MM.1S (cell line): ENCODE results near the gene TAOK1.

Experiments
- DNase-seq: peaks from one replicate; pipeline ENCODE4 v3.0.0-alpha.2; 2015
- H2AFZ ChIP-seq: fragments of 300-600 bp; sonication (generic); 2 replicates; pipeline ENCODE4 v1.6.0; 2016; ENCODE audit warnings: antibody characterized with exemption, low read length
- H3F3A ChIP-seq: fragments of 300-600 bp; sonication (generic); 2 replicates; pipeline ENCODE4 v1.6.1; 2016; ENCODE audit warnings: mild to moderate bottlenecking, antibody characterized with exemption, low read length, moderate library complexity, mixed read lengths; ENCODE audit not compliant: insufficient read depth
- H3K27ac ChIP-seq: fragments of 300-600 bp; sonication (generic); 2 replicates; pipeline ENCODE4 v1.5.1; 2016; ENCODE audit warnings: mild to moderate bottlenecking, low read length
- H3K27me3 ChIP-seq: fragments of 300-600 bp; sonication (generic); replicated peaks from 2 replicates; pipeline ENCODE4 v1.6.0; 2016; ENCODE audit warnings: low read length; ENCODE audit not compliant: insufficient read depth
- H3K36me3 ChIP-seq: fragments of 300-600 bp; sonication (generic); replicated peaks from 2 replicates; pipeline ENCODE4 v1.6.1; 2016; ENCODE audit warnings: mild to moderate bottlenecking, low read length, mixed read lengths; ENCODE audit not compliant: insufficient read depth
- H3K4me1 ChIP-seq: fragments of 300-600 bp; sonication (generic); 2 replicates; pipeline ENCODE4 v1.6.1; 2016; ENCODE audit warnings: low read length, mixed read lengths
- H3K4me2 ChIP-seq: fragments of 300-600 bp; sonication (generic); 2 replicates; pipeline ENCODE4 v1.6.0; 2016; ENCODE audit warnings: low read depth, low read length
- H3K4me3 ChIP-seq: fragments of 300-600 bp; sonication (generic); 2 replicates; pipeline ENCODE4 v1.5.1; 2016; ENCODE audit warnings: low read length, mixed read lengths
- H3K79me2 ChIP-seq: fragments of 300-600 bp; sonication (generic); 2 replicates; pipeline ENCODE4 v1.6.1; 2016; ENCODE audit warnings: mixed run types, low read length, mixed read lengths
- H3K9ac ChIP-seq: fragments of 300-600 bp; sonication (generic); 2 replicates; pipeline ENCODE4 v1.6.1; 2016; ENCODE audit warnings: low read length, mixed read lengths
- H3K9me2 ChIP-seq: fragments of 300-600 bp; sonication (generic); replicated peaks from 2 replicates; pipeline ENCODE4 v1.6.1; 2016; ENCODE audit warnings: mild to moderate bottlenecking, low read length, mixed read lengths; ENCODE audit not compliant: insufficient read depth
- H3K9me3 ChIP-seq: fragments of 300-600 bp; sonication (generic); replicated peaks from 2 replicates; pipeline ENCODE4 v1.6.1; 2016; ENCODE audit warnings: mild to moderate bottlenecking, low read length, mixed read lengths; ENCODE audit not compliant: insufficient read depth
- H4K20me1 ChIP-seq: fragments of 300-600 bp; sonication (generic); 2 replicates; pipeline ENCODE4 v1.6.1; 2016; ENCODE audit warnings: mild to moderate bottlenecking, low read length, moderate library complexity, mixed read lengths; ENCODE audit not compliant: insufficient read depth
- CTCF ChIP-seq: fragments of 300-600 bp; sonication (generic); IDR thresholded peaks from 2 replicates; pipeline ENCODE4 v1.5.1; 2016; ENCODE audit warnings: antibody characterized with exemption, low read length, mixed read lengths
- EZH2 ChIP-seq: fragments of 300-600 bp; sonication (generic); optimal IDR thresholded peaks from 2 replicates; pipeline ENCODE3; 2017; ENCODE audit warnings: low read depth, mild to moderate bottlenecking, antibody characterized with exemption, low read length, mixed read lengths
- EZH2phosphoT487 ChIP-seq: fragments of 300-600 bp; sonication (generic); IDR thresholded peaks from 2 replicates; pipeline ENCODE4 v1.6.1; 2018; ENCODE audit warnings: antibody characterized with exemption, low read length

The TAOK1 gene

GRCh38 chr17:29567554-29568330 lies 177.6 kb downstream of the TAOK1 start:
- peaks cover 34% of the 10 kb centered on the region for H3F3A ChIP-seq
- H2AFZ ChIP-seq, result peak overlapping the region; percentile 82
- H4K20me1 ChIP-seq, result no peaks in the 10 kb centered on the region
- peaks cover 14% of the 10 kb centered on the region for H3K79me2 ChIP-seq
- no peaks in the 10 kb centered on the region for H3K36me3 ChIP-seq
- no peaks in the 10 kb centered on the region for H3K9me3 ChIP-seq
- no peaks in the 10 kb centered on the region for H3K27me3 ChIP-seq
- no peaks in the 10 kb centered on the region for H3K9me2 ChIP-seq
- peaks cover 11% of the 10 kb centered on the region for H3K4me1 ChIP-seq
- peak overlapping the region; percentile 61; the same call in 1 of the 2 replicates for H3K9ac ChIP-seq
- H3K4me3 ChIP-seq, result peak overlapping the region; percentile 77
- peak overlapping the region; percentile 99 for H3K4me2 ChIP-seq
- no peak for TF ChIP-seq EZH2
- TF ChIP-seq EZH2phosphoT487, result no peak
- TF ChIP-seq CTCF, result peak; percentile 51
- peak overlapping the region; percentile 75; the same call in 1 of the 2 replicates for H3K27ac ChIP-seq
- peak; percentile 79 for DNase-seq

- H3K9me3 ChIP-seq, result no peaks in the 10 kb centered on the region
- H3K4me3 ChIP-seq, result peak within 1 kb of the TSS; percentile 88
- TF ChIP-seq EZH2phosphoT487, result no peak
- no peak for TF ChIP-seq CTCF
- H2AFZ ChIP-seq, result peak within 1 kb of the TSS; percentile 97
- H3K4me1 ChIP-seq, result peaks cover 11% of the 10 kb centered on the region
- peaks cover 10% of the 10 kb centered on the region for H3K79me2 ChIP-seq
- H3F3A ChIP-seq, result peaks cover 34% of the 10 kb centered on the region
- no peaks in the 10 kb centered on the region for H3K9me2 ChIP-seq
- no peaks in the 10 kb centered on the region for H3K36me3 ChIP-seq
- DNase-seq, result peak; percentile 90
- peak within 1 kb of the TSS; percentile 75; the same call in 1 of the 2 replicates for H3K27ac ChIP-seq
- H3K9ac ChIP-seq, result peak within 1 kb of the TSS; percentile 70; the same call in 1 of the 2 replicates
- no peaks in the 10 kb centered on the region for H3K27me3 ChIP-seq
- peak within 1 kb of the TSS; percentile 99 for H3K4me2 ChIP-seq
- no peaks in the 10 kb centered on the region for H4K20me1 ChIP-seq
Observed at GRCh38 chr17:29568331-29569244, 178.4 kb downstream of the TAOK1 start, which contains the start of gene TP53I13. Gene TP53I13 (plus strand): TSS chr17:29568701. CDS start chr17:29568759, 58 bp downstream.

GRCh38 chr17:29569245-29569950 lies 179.2 kb downstream of the TAOK1 start:
- no peak for TF ChIP-seq EZH2
- TF ChIP-seq EZH2phosphoT487, result no peak
- Histone ChIP-seq H2AFZ (peak overlapping the region; percentile 97), H3K36me3 (no peaks in the 10 kb centered on the region), H3K4me3 (peak overlapping the region; percentile 88), H3F3A (peaks cover 34% of the 10 kb centered on the region), H3K9me3 (no peaks in the 10 kb centered on the region), H3K4me1 (peaks cover 5% of the 10 kb centered on the region; the same call in 1 of the 2 replicates), H3K27ac (no peak overlapping the region), H3K79me2 (peaks cover 6% of the 10 kb centered on the region), H3K9ac (peak overlapping the region; percentile 70; the same call in 1 of the 2 replicates), H4K20me1 (no peaks in the 10 kb centered on the region), H3K27me3 (no peaks in the 10 kb centered on the region), H3K9me2 (no peaks in the 10 kb centered on the region), H3K4me2 (peak overlapping the region; percentile 91)
- no peak for DNase-seq
